Activated CD4-positive, alpha-beta T cell treated with anti-CD3 and anti-CD28 coated beads for 24 hours (primary cell): Measurements from ENCODE around the gene SNCA.

Source experiments
- DNase-seq, 2 donors: peaks; one replicate each; pipeline ENCODE4 v3.0.0-alpha.2; 2020; ENCODE audit warnings: low read depth in 2 of 2

Gene SNCA

DNA sequence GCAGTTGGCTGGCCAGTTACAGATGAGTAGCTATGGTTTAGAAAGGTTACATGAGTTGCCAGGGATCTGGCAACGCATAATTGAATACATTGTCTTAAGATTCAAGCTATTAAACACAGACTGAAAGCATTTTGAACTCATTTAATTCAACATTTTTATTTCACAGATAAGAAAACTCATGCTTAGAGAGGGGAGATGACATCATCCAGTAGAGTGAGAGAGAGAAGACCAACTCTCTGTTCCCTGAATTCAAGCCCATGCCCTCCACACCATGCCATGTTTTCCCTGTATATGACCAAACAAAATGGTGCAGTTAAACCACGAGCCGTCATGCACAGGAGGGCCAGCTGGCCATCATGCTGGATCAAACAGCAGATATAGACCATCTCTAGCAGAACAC lies 22.6 kb downstream of the SNCA start:
- DNase-seq, result no peak

DNA sequence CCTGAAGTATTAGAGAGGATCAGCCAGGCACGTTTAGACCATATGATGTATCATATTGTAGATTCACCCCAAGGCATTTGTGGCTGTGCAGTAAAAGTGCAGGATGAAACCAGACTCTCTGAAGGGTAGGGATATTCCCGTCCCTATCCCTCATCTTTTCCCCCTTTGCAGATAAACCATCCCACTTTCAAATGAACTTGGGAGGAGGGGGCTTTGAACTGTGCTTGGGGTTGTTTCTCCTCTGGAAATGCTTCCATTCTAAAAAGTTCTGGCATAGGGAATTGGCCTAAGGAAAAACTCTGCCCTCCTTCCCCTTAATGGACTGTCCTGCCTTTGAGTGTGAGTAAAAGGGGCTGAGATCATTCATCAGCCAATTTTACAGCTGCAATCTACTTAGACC lies 23.8 kb downstream of the SNCA start:
- DNase-seq, result no peak

DNA sequence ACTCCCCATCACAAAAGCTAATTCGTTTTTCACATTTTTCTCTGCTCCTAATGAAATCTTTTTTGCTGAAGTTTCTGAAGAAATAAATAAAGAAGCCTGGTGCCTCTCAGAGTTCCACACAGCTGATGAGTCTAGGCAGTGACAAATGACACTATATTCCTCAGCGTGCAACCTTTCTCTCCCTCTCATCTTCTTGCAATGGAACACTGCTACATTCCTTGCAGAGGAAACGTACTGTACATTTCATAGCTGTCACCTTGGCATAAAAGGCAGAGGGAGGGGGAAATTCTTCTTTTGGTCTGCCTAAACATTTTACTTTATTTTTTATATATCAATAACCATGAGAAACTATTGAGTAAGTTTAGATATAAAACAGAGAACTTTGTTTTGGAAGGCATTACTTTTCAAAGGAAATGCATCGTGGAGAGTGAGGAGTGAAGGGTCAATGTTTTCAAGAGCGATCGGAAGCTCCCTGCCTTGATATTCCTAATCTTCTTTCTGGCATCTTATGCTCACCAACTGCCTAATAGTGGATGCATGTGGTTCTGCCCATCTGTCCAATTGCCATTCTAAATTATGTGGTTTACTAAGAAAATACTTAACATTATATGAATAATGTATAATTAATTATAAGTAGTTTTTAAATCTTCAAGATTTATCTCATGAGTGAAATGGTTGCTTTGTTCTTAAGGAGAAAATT lies 29.4 kb downstream of the SNCA start:
- DNase-seq, result no peak

DNA sequence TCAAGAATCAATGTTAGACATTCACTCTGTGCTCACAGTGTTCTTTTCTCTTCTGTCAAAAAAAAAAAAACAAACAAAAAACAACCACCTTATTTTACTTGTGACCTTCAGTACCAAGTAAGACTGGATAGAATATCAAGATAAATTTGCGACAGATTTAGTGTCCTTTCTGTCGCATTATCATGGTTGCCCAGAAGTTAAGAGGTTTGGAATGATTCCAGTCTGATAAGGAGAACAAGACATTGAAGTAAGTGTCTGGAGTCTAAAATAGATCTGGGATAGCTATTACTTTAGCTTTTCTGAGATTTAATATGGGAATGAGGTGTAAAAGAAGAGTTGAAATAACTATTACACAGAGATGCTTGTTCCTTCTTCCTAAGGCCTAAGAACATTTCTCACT lies 31.7 kb downstream of the SNCA start:
- DNase-seq, result no peak

DNA sequence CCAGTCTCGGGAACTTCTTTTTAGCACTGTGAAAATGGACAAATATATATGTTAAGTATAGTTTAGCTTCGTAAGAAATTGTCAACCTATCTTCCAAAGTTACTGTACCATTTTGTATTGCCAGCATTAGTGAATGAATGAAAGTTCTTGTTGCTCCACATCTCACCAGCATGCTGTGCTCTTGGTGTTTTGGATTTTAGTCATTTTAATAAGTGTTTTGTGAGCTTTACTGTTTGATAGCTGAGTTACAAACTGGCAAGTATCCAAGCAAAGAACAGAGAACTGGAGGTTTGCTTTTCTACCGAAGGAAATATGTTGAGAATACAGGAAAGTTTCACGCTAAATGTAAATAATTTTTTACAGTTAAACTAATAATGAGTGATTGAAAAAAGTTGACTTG lies 33.0 kb downstream of the SNCA start:
- DNase-seq, result no peak

DNA sequence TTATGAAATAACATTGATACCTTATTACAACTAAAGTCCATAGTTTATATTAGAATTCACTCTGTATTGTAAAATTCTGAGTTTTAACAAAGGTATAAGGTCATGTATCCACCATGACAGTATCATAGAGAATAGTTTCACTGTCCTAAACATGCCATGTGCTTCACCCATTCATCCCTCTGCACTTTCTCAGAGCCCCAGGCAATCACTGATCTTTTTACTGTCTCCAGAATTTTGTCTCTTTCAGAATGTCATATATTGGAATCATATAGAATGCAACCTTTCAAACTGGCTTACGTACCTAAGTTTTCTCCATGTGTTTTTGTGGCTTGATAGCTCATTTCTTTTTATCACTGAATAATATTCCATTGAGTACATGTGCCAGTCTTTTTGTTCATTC lies 33.9 kb downstream of the SNCA start:
- DNase-seq, result no peak

DNA sequence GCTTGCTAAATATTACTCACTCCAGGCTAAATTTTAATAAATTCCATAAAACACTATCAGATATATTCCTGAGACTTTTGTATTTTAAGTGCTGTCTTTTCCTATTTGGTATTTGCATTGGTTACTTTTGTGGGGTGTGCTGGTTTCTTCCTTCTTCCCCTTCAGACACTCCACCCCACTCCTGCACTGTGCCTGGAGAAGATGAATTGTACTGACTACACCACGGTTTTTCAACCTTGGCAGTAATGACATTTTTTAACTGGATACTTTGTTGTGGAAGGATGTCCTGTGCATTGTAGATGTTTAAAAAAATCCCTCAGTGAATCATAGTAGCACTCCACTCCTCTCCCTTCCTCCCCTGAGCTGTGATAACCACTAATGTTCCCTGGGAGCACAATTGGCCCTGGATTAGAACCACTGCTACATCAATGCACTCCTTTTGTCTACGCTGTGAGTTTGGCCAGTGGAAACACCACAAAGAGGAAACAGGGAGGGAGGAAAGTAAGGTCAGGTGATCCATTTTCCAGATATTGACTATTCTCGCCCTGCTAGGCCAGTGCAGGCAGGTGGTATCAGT lies 36.3 kb downstream of the SNCA start:
- DNase-seq, result no peak

DNA sequence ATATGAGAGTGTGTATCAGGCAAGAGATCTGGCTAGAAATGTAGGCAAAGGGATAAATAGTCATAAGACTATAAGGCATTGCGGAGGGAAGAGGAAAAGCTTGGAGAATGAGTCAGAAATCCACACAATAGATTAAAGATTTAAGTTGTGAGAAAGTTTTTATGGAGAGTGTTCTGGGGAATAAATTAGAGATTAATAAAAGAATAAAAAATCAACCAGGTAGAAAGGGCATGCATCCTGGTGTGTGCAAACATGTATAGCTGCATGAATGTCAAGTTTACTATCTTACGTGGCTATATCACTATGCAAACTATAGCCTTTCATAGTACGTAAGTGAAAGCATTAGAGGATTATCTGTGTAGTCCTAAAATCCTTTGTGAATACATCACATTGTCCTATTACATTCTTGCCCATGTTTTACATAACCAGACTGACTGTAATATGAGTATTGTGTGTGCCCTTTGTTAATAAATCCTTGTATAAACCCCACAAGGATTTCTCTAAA lies 36.9 kb downstream of the SNCA start:
- DNase-seq, result no peak

DNA sequence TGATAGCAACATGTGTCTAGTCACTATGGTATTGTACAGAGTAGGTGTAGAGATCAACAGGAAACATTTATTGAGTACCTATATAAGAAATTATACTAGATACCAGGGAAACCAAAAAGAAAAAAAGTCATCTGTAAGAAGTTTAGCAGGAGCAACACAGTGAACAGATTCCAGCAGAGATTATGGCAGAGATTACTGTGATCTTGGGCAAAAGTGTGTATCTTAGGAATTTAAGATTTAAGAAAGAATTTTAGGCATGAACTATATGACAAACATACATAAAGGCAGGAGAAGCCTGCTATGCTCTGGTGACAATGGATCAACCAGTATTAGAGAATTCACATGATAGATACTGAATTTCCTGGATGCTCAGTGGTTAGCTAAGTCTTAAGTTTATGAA lies 37.9 kb downstream of the SNCA start:
- no peak for DNase-seq

DNA sequence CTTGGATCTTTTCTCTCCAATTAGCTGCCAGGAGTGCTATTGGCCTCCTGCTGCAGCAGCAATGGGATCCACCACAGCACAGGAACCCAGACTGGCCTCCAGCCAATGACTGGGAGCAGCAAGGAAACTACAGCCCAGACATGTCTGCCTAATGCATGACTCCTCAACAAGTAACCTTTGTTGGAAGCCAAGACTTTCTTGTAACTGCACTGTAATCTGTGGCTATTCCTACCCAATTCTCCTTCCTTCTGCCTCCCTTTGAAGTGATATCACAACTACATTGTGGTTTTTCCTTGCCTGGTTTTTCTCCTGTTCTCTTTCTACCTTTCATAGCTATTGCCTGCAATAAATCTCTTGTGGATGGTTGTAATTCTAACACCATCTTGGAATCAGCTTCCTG lies 39.8 kb downstream of the SNCA start:
- no peak for DNase-seq

DNA sequence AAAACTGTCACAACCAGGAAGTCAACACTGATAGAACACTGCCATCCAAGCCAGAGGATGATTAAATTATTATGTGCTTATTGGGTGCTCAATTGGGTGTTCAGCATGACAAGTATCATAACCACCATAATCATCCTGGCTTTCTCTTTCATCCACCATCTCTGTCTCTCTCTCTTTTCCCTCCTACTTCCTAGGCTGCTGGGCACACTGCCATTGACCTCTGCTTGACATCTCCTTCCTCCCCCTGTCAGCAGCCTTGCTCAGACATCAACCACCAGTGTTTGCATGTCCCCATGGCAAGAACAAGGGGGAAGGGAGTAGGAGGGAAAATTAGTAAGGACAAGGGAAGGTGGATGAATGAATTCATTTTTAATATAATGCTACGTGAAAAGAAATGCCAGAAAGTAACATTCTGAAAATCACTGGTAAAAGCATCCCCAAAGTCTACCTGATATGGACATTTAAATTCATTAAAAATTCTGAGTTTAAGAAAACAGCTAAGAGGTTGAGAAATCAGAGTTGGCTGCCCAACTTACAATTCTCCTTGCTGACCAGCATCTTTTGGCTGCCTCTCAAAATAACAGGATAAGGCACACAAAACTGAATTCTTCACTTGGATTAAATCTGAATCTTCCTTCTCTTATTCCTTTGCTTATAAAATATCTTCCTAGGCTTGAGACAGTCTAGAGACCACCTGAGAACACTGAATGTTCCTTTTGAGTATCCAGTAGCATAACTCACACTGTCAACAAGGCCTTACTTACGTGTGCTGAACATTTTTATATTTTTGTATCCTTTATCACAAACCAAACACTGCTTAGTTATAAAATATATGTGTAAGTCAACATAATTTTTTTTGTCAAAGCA lies 48.5 kb downstream of the SNCA start:
- no peak for DNase-seq

DNA sequence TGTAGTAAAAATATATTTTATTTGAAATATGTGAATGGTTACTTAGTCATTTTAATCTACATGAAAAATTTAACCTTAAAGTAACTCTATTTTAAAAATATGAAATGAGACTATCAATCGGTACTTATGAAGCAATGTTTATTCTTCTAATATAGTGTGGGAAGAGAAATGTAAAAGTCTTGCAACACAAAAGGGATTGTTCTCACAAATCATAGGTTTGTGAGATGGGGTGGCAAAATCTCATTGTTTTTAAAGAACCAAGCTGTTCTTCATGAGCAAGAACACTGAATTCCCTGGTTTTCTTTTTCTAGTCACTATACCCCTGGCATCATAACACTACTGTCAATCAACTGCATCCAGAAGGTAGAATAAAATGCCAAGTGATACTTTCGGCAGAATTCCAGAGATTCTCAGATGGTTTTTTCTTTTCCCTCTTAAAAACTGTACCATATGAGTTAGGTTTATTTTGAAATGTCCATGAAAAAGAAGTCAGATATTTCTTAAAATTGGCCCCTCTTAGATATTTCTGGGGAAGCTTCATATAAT lies 52.2 kb downstream of the SNCA start:
- no peak for DNase-seq

DNA sequence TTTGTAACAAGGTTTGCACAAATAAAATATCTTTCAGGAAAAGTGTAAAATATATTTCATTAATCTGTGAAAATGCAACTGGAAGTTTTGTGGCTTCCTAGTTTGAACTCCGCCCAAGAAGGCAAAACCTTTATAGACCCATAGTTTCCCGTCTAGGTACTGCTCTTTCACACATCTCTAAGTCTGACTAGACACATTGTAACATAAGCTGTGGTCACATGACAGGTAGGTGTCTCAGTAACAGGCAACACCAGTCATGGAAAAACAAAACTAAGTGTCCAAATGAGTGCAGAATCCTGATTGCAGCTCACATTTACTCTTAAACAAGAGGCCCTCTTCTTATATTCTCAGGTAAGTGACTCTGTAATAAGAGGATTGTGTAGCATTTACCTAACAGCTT lies 55.6 kb downstream of the SNCA start:
- DNase-seq, result no peak

DNA sequence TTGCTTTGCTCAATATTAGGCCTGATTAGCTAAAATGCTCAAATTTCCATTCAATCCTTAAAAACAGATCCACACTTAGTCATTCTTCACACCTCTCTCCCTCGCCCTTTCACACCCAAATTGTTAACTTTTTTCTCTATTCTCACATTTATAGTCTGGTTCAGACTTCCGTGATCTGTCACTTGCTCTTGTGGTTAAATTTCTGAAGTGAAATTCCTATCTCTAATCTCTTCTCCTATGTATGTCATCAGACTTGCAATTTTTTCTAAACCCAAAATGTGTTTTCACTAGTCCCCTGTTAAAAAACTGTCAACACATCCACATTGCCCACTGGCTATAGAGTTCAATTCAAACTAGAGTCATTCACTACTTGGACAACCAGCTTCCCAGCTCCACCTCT lies 63.2 kb downstream of the SNCA start:
- DNase-seq, result no peak

DNA sequence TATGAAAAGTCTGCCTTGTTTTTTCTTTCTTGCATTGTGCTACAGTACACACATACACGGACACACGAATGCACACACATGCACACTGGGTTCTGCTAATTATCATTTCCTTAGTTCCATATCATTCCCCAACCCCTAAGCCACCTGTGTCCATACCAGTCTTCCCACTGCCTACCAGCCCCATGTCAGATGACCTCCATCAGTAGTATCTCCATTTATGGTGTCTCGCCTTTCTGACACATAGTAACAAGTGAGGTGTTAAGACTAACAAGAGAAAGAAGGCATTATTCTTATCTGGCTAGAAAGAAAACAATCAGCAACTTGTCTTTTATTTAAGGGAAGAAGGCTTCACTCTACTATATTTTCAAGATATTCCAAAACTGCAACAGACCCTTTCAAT lies 67.1 kb downstream of the SNCA start:
- DNase-seq, result no peak

DNA sequence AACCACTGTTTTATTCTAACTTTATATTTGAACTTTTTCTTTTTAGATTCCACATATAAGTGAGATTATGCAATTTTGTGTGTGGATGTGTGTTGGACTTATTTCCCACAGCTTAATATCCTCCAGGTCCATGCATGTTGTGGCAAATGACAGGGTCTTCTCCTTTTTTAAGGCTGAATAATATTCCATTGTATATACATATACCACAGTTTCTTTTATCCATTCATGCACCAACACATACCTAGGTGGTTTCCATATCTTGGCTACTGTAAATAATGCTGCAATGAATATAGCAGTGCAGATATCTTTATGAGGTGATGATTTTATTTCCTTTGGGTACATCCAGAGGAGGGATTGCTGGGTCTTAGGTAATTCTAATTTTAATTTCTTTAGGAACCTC lies 69.0 kb downstream of the SNCA start:
- no peak for DNase-seq

DNA sequence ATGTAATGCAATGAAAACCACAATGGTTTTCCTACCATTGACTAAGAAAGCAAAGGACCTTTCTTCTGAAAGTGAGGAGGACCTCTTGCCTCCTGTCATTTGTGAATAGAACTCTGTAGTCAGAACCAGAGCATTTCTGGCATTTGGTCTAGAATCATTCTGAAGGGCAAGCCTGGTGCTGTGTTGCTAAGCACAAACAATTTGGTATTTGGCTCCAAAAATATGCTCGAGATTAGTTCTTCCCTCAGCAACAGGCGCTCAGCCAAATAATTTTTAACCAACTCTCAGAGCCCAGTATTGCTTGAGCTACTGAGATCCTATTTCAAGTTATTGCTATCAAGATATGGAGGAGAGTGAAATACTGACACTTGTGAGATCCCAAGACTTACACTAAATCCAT lies 71.0 kb downstream of the SNCA start:
- DNase-seq, result no peak

DNA sequence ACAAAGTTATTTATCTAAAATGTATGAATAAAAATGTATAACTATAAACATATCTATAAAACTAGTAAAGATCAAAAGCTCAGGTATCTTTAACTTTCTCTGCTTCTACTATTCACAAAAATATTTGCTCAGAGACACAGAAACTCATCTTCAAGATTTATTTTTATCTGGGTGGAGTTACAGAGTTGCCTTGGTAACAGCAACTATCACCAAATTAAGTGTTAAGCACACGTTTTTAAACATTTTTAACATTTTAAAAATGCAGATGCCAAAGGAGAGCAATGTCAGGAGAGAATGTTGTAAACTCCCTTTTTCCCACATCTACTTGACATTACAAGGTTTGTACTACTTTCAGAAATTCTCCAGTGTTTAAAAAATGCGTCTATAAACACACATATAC lies 71.4 kb downstream of the SNCA start:
- no peak for DNase-seq

DNA sequence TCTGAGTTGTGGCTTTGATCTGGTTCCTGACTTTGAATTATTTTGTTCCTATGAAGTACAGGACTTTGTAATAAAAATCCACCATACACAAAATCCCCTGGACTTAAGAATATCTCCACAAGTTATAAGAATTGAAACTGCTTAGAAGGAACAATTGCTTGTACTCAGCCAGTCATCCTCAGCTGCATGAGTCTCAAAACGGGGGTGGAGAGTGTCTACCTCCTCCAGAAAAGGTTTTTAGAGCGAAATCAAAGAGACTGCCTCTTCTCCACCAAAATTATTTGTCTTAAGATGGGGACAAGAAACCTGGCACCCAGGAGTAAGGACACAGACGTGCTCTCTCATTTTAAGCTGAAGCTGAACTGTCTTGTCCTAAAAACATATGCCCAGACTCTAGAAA lies 74.7 kb downstream of the SNCA start:
- no peak for DNase-seq

DNA sequence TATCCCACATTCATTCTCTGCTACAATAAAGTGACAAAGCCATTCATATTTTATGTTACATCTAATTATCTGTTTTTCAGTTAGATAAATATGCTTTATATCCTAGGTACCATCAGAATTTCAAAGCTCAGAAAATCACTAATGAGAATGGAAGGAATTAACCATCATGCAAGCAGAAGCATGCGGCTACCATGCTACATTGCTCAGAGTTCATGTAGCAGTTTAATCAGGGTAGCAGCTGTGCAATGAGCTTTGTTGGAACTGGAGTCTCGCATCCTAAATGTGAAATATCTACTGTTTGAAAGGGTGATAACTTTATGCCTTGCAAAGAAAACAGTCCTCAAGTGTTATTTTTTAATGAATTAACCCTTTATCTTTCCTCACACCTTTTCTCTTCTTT lies 77.5 kb downstream of the SNCA start:
- DNase-seq, result no peak

DNA sequence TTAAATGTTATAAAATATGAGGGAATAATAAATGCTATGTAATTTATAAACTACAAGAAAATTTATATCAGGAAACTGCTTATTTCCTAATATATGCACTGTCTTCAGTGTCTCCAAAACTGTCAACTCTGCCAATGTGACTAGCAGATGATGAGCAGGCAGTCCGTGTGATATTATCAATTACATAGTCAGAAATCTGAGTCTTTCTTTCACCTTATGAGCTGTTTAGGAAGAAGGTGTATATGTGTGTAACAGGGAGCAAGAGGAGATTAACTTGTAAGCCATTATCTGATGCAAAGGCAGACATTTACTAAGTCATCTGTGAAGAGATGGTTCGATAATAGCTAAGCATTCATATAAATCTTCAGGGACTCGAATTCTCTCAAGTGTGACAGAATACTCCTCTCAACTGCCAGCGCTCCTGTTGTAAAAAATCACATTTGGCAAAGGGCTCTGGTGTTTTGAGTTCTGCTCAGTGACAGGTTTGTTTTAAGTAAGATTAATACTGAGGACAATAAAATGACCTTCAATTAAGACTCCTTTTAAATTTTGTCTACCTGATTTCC lies 79.7 kb downstream of the SNCA start:
- DNase-seq, result no peak

DNA sequence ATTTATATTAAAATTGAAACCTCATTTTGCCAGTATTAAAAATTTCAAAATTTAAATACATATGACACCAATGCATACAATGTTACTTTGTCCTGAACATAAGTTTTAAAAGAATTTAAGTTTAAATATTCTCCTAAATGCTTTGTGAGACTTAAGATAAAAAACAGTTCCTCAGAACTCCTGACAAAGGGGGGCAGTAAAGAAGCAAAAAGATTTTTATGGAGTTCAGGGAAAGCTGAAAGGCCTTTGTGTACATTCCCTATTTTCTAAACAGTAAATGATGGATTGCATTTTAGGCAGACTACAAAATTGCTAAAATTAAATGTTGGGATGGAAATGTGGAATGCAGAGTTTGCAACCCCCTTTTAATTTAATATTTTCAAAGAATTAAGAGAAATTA lies 81.7 kb downstream of the SNCA start:
- DNase-seq, result no peak
